ENCODE measurements around the gene SPI1.

SPI1 gene

GRCh38 chr11:47376107-47376524 lies 2.2 kb downstream of the SPI1 start:
- 87% methylated on average over 8 of the region's 8 CpGs for WGBS
- H2AFZ ChIP-seq (ENCODE audit: low read depth, low read length), result no peak overlapping the region
- H3K4me3 ChIP-seq (ENCODE audit: insufficient read depth in 1 of 2, low read depth in 1 of 2, low read length in 2 of 2), result no peak overlapping the region
- H3K4me1 ChIP-seq (ENCODE audit: control insufficient read depth, insufficient read depth, low read depth, low read length), result peaks cover 23% of the 10 kb centered on the region
- H3K9ac ChIP-seq (ENCODE audit: low read length), result no peak overlapping the region
- H3K23ac ChIP-seq (ENCODE audit: low read length in 2 of 2), result no peak overlapping the region
- no peaks in the 10 kb centered on the region for H3K36me3 ChIP-seq (ENCODE audit: control insufficient read depth in 1 of 2, insufficient read depth in 2 of 2, low read depth in 1 of 2, low read length in 2 of 2)
- H2BK120ac ChIP-seq (ENCODE audit: low read depth, low read length), result no peak overlapping the region
- H2BK12ac ChIP-seq (ENCODE audit: low read length in 2 of 2), result no peak overlapping the region
- no peak for DNase-seq
- no peaks in the 10 kb centered on the region for H3K9me3 ChIP-seq (ENCODE audit: control insufficient read depth, low read length)
- H3K18ac ChIP-seq (ENCODE audit: low read depth in 1 of 2, low read length in 2 of 2), result no peak overlapping the region
- no peak overlapping the region for H2BK15ac ChIP-seq (ENCODE audit: low read depth, poor library complexity, severe bottlenecking)
- no peak overlapping the region for H3K14ac ChIP-seq (ENCODE audit: low read length in 2 of 2)
- H2BK5ac ChIP-seq (ENCODE audit: low read depth, low read length, poor library complexity, severe bottlenecking), result no peak overlapping the region
- no peak overlapping the region for H3K27ac ChIP-seq (ENCODE audit: low read length, poor library complexity, severe bottlenecking)
- no peak overlapping the region for H3K4me2 ChIP-seq (ENCODE audit: low read length, poor library complexity, severe bottlenecking)
- no peak overlapping the region for H3K4ac ChIP-seq (ENCODE audit: low read depth in 1 of 2, low read length in 2 of 2)
- no peaks in the 10 kb centered on the region for H3K79me1 ChIP-seq (replicated peaks; ENCODE audit: low read length, poor library complexity, severe bottlenecking)
- H4K91ac ChIP-seq (ENCODE audit: low read length), result no peak overlapping the region
- peaks cover 0 to 7% of the 10 kb centered on the region in 2 experiments for H3K27me3 ChIP-seq (ENCODE audit: control insufficient read depth in 1 of 2, insufficient read depth in 1 of 2, low read length in 2 of 2)
- H4K8ac ChIP-seq (ENCODE audit: low read length), result no peak overlapping the region
- no peak overlapping the region for H2AK5ac ChIP-seq (ENCODE audit: low read length, severe bottlenecking)

GRCh38 chr11:47375546-47376085 lies 2.7 kb downstream of the SPI1 start:
- no peak overlapping the region for H3K18ac ChIP-seq (ENCODE audit: low read depth in 1 of 2, low read length in 2 of 2)
- no peak overlapping the region for H3K23ac ChIP-seq (ENCODE audit: low read length in 2 of 2)
- no peak overlapping the region for H3K4me2 ChIP-seq (ENCODE audit: low read length, poor library complexity, severe bottlenecking)
- 86% methylated on average over 13 of the region's 13 CpGs for WGBS
- no peak overlapping the region for H2BK5ac ChIP-seq (ENCODE audit: low read depth, low read length, poor library complexity, severe bottlenecking)
- H3K27ac ChIP-seq (ENCODE audit: low read length, poor library complexity, severe bottlenecking), result no peak overlapping the region
- no peak overlapping the region for H2AFZ ChIP-seq (ENCODE audit: low read depth, low read length)
- H4K8ac ChIP-seq (ENCODE audit: low read length), result no peak overlapping the region
- no peaks in the 10 kb centered on the region for H3K9me3 ChIP-seq (ENCODE audit: control insufficient read depth, low read length)
- H3K9ac ChIP-seq (ENCODE audit: low read length), result no peak overlapping the region
- no peak for DNase-seq
- H3K27me3 ChIP-seq (ENCODE audit: control insufficient read depth in 1 of 2, insufficient read depth in 1 of 2, low read length in 2 of 2), result peaks cover 0 to 7% of the 10 kb centered on the region in 2 experiments
- H2BK120ac ChIP-seq (ENCODE audit: low read depth, low read length), result no peak overlapping the region
- H4K91ac ChIP-seq (ENCODE audit: low read length), result peak overlapping the region; percentile 55
- H3K4ac ChIP-seq (ENCODE audit: low read depth in 1 of 2, low read length in 2 of 2), result no peak overlapping the region
- H2AK5ac ChIP-seq (ENCODE audit: low read length, severe bottlenecking), result no peak overlapping the region
- H3K79me1 ChIP-seq (replicated peaks; ENCODE audit: low read length, poor library complexity, severe bottlenecking), result no peaks in the 10 kb centered on the region
- H3K4me1 ChIP-seq (ENCODE audit: control insufficient read depth, insufficient read depth, low read depth, low read length), result peaks cover 23% of the 10 kb centered on the region
- H2BK15ac ChIP-seq (ENCODE audit: low read depth, poor library complexity, severe bottlenecking), result no peak overlapping the region
- no peak overlapping the region for H3K4me3 ChIP-seq (ENCODE audit: insufficient read depth in 1 of 2, low read depth in 1 of 2, low read length in 2 of 2)
- no peaks in the 10 kb centered on the region for H3K36me3 ChIP-seq (ENCODE audit: control insufficient read depth in 1 of 2, insufficient read depth in 2 of 2, low read depth in 1 of 2, low read length in 2 of 2)
- no peak overlapping the region for H3K14ac ChIP-seq (ENCODE audit: low read length in 2 of 2)
- no peak overlapping the region for H2BK12ac ChIP-seq (ENCODE audit: low read length in 2 of 2)

GRCh38 chr11:47375020-47375419 lies 3.3 kb downstream of the SPI1 start:
- DNase-seq, result no peak
- Histone ChIP-seq H2AK5ac (ENCODE audit: low read length, severe bottlenecking) (no peak overlapping the region), H3K4me3 (ENCODE audit: insufficient read depth in 1 of 2, low read depth in 1 of 2, low read length in 2 of 2) (no peak overlapping the region), H3K9ac (ENCODE audit: low read length) (no peak overlapping the region), H3K18ac (ENCODE audit: low read depth in 1 of 2, low read length in 2 of 2) (no peak overlapping the region), H2BK120ac (ENCODE audit: low read depth, low read length) (no peak overlapping the region), H2BK15ac (ENCODE audit: low read depth, poor library complexity, severe bottlenecking) (no peak overlapping the region), H3K4me2 (ENCODE audit: low read length, poor library complexity, severe bottlenecking) (no peak overlapping the region), H2BK12ac (ENCODE audit: low read length in 2 of 2) (no peak overlapping the region), H2AFZ (ENCODE audit: low read depth, low read length) (no peak overlapping the region), H3K36me3 (ENCODE audit: control insufficient read depth in 1 of 2, insufficient read depth in 2 of 2, low read depth in 1 of 2, low read length in 2 of 2) (no peaks in the 10 kb centered on the region), H4K8ac (ENCODE audit: low read length) (no peak overlapping the region), H3K9me3 (ENCODE audit: control insufficient read depth, low read length) (no peaks in the 10 kb centered on the region), H2BK5ac (ENCODE audit: low read depth, low read length, poor library complexity, severe bottlenecking) (no peak overlapping the region), H3K23ac (ENCODE audit: low read length in 2 of 2) (no peak overlapping the region), H3K4ac (ENCODE audit: low read depth in 1 of 2, low read length in 2 of 2) (no peak overlapping the region), H3K79me1 (replicated peaks; ENCODE audit: low read length, poor library complexity, severe bottlenecking) (no peaks in the 10 kb centered on the region), H3K27ac (ENCODE audit: low read length, poor library complexity, severe bottlenecking) (no peak overlapping the region), H3K27me3 (ENCODE audit: control insufficient read depth in 1 of 2, insufficient read depth in 1 of 2, low read length in 2 of 2) (peaks cover 0 to 7% of the 10 kb centered on the region in 2 experiments), H4K91ac (ENCODE audit: low read length) (no peak overlapping the region), H3K4me1 (ENCODE audit: control insufficient read depth, insufficient read depth, low read depth, low read length) (peaks cover 23% of the 10 kb centered on the region), H3K14ac (ENCODE audit: low read length in 2 of 2) (no peak overlapping the region)
- WGBS, result 89% methylated on average over 8 of the region's 8 CpGs

- Histone ChIP-seq H4K91ac (ENCODE audit: low read length) (no peak overlapping the region), H3K9ac (ENCODE audit: low read length) (no peak overlapping the region), H2BK12ac (ENCODE audit: low read length in 2 of 2) (no peak overlapping the region), H3K4ac (ENCODE audit: low read depth in 1 of 2, low read length in 2 of 2) (no peak overlapping the region), H2AFZ (ENCODE audit: low read depth, low read length) (no peak overlapping the region), H3K4me1 (ENCODE audit: control insufficient read depth, insufficient read depth, low read depth, low read length) (peaks cover 23% of the 10 kb centered on the region), H3K23ac (ENCODE audit: low read length in 2 of 2) (no peak overlapping the region), H3K14ac (ENCODE audit: low read length in 2 of 2) (no peak overlapping the region), H2AK5ac (ENCODE audit: low read length, severe bottlenecking) (no peak overlapping the region), H3K4me3 (ENCODE audit: insufficient read depth in 1 of 2, low read depth in 1 of 2, low read length in 2 of 2) (no peak overlapping the region), H4K8ac (ENCODE audit: low read length) (no peak overlapping the region), H3K18ac (ENCODE audit: low read depth in 1 of 2, low read length in 2 of 2) (no peak overlapping the region), H3K79me1 (replicated peaks; ENCODE audit: low read length, poor library complexity, severe bottlenecking) (no peaks in the 10 kb centered on the region), H2BK120ac (ENCODE audit: low read depth, low read length) (no peak overlapping the region), H2BK5ac (ENCODE audit: low read depth, low read length, poor library complexity, severe bottlenecking) (no peak overlapping the region), H3K4me2 (ENCODE audit: low read length, poor library complexity, severe bottlenecking) (no peak overlapping the region), H3K9me3 (ENCODE audit: control insufficient read depth, low read length) (no peaks in the 10 kb centered on the region), H3K36me3 (ENCODE audit: control insufficient read depth in 1 of 2, insufficient read depth in 2 of 2, low read depth in 1 of 2, low read length in 2 of 2) (no peaks in the 10 kb centered on the region), H3K27ac (ENCODE audit: low read length, poor library complexity, severe bottlenecking) (no peak overlapping the region), H3K27me3 (ENCODE audit: control insufficient read depth in 1 of 2, insufficient read depth in 1 of 2, low read length in 2 of 2) (peaks cover 0 to 7% of the 10 kb centered on the region in 2 experiments), H2BK15ac (ENCODE audit: low read depth, poor library complexity, severe bottlenecking) (no peak overlapping the region)
- 78% methylated on average over 5 of the region's 5 CpGs for WGBS
- DNase-seq, result no peak
Observed at GRCh38 chr11:47374720-47375019, 3.7 kb downstream of the SPI1 start.
